Gastroesophageal sphincter (tissue), 4 donors: ENCODE measurements around the gene HERC2. TPM values are rescaled to one million over a fixed set of nuclear protein-coding genes. Genes with fewer than 3 reads are reported as not detected.
A peak's percentile ranks its signal among the peaks of the same experiment; 100 is the strongest.

ENCODE experiments used
- ATAC-seq: fragments of 150-250 bp; one replicate; pipeline ENCODE4 v1.9.1; 2016; ENCODE audit warnings: mild to moderate bottlenecking, moderate library complexity
- H3K27ac ChIP-seq, 4 donors: fragments of 200-600 bp; sonication (generic) in 3 of 4; 1 replicate in 3 of 4; 2 replicates in 1 of 4; pipeline ENCODE4 v1.5.1; 2016 to 2019
- H3K27me3 ChIP-seq: fragments of 200-600 bp; sonication (generic); one replicate; pipeline ENCODE4 v1.5.1; 2019
- H3K36me3 ChIP-seq, 2 donors: fragments of 200-600 bp; sonication (generic); one replicate each; pipeline ENCODE4 v1.5.1; 2019; ENCODE audit warnings: control low read depth in 1 of 2
- H3K4me1 ChIP-seq, 3 donors: fragments of 200-600 bp; sonication (generic); 1 replicate in 2 of 3; 2 replicates in 1 of 3; pipeline ENCODE4 v1.5.1; 2016 to 2019; ENCODE audit warnings: control low read depth in 2 of 3
- H3K4me3 ChIP-seq, 2 donors: fragments of 200-600 bp; sonication (generic); one replicate each; pipeline ENCODE4 v1.5.1; 2019; ENCODE audit warnings: mild to moderate bottlenecking in 1 of 2, moderate library complexity in 1 of 2
- H3K9me3 ChIP-seq, 3 donors: fragments of 200-600 bp; sonication (generic); one replicate each; pipeline ENCODE4 v1.5.1; 2017 to 2019; ENCODE audit warnings: control low read depth in 2 of 3
- EP300 ChIP-seq: sonication (generic); formaldehyde crosslinking; IDR thresholded peaks from one replicate; pipeline ENCODE4 v1.6.1; 2017; ENCODE audit warnings: antibody characterized with exemption, mild to moderate bottlenecking
- POLR2A ChIP-seq, 2 donors: fragments of 450-650 bp; IDR thresholded peaks; one replicate each; pipeline ENCODE4 v1.6.1; 2017; ENCODE audit warnings: antibody characterized with exemption in 2 of 2, mild to moderate bottlenecking in 2 of 2, moderate library complexity in 1 of 2
- POLR2AphosphoS5 ChIP-seq: sonication (generic); formaldehyde crosslinking; IDR thresholded peaks from one replicate; pipeline ENCODE4 v1.6.1; 2017; ENCODE audit warnings: antibody characterized with exemption
- WGBS, 2 donors: methylation state at CpG; one replicate each; pipeline ENCODE4 v1.1.5; 2018; ENCODE audit warnings: low coverage in 1 of 2; 5-methylcytosine and 5-hydroxymethylcytosine counted together
- total RNA-seq, 4 donors: library from RNA; depleted of rRNA; stranded (reverse); fragments of >200 nt; gene quantifications; one replicate each; pipeline ENCODE4 v1.1.0, GENCODE V29; 2016
- TF ChIP-seq, protein P1 (sequence below), 4 experiments: fragments of 200-600 bp in 2 of 4; fragments of 450-650 bp in 2 of 4; sonication (generic) in 1 of 4; IDR thresholded peaks; one replicate each; pipeline ENCODE4 v1.5.1; 2017 to 2019; ENCODE audit warnings: antibody characterized with exemption in 4 of 4, mild to moderate bottlenecking in 2 of 4, moderate library complexity in 2 of 4

The HERC2 gene
- total RNA-seq, 4 donors from 2014 or later: 38.6 to 94.6 (median 56.1) TPM

DNA sequence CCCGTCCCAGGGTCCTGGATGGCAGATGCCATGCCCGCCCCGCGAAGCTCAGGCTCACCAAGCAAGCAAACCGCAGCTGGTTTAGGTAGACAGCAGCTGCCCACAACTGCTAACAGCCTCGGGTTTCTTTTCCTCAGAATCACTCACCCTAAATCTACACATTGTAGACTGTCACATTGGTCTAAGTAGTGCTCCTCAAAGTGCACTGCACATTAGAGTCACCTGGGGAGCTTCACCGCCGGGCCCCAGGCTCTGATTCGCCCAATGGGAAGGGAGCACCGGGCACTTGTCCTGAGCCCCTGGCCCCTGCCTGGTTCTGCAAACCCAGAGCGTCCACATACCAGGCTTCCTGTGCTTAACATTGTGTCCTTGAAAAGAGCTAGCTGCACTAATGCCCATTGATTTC, 223.6 kb downstream of the HERC2 start:
- Histone ChIP-seq H3K4me3 (no peak overlapping the region), H3K9me3 (no peaks in the 10 kb centered on the region), H3K36me3 (no peaks in the 10 kb centered on the region), H3K4me1 (peaks cover 0 to 56% (median 14%) of the 10 kb centered on the region in 3 donors), H3K27ac (peak overlapping the region in 1 of 4 donors; percentile 24), H3K27me3 (peaks cover 76% of the 10 kb centered on the region)
- no peak for ATAC-seq
- TF ChIP-seq, protein P1, sequence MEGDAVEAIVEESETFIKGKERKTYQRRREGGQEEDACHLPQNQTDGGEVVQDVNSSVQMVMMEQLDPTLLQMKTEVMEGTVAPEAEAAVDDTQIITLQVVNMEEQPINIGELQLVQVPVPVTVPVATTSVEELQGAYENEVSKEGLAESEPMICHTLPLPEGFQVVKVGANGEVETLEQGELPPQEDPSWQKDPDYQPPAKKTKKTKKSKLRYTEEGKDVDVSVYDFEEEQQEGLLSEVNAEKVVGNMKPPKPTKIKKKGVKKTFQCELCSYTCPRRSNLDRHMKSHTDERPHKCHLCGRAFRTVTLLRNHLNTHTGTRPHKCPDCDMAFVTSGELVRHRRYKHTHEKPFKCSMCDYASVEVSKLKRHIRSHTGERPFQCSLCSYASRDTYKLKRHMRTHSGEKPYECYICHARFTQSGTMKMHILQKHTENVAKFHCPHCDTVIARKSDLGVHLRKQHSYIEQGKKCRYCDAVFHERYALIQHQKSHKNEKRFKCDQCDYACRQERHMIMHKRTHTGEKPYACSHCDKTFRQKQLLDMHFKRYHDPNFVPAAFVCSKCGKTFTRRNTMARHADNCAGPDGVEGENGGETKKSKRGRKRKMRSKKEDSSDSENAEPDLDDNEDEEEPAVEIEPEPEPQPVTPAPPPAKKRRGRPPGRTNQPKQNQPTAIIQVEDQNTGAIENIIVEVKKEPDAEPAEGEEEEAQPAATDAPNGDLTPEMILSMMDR (IDR thresholded peaks at IDR 0.05): no peak
- TF ChIP-seq EP300 (no peak), POLR2A (IDR thresholded peaks at IDR 0.05) (no peak), POLR2AphosphoS5 (no peak)
- WGBS, 2 donors: 89 to 100% methylated on average over 1 to 6 of the region's 11 CpGs

DNA sequence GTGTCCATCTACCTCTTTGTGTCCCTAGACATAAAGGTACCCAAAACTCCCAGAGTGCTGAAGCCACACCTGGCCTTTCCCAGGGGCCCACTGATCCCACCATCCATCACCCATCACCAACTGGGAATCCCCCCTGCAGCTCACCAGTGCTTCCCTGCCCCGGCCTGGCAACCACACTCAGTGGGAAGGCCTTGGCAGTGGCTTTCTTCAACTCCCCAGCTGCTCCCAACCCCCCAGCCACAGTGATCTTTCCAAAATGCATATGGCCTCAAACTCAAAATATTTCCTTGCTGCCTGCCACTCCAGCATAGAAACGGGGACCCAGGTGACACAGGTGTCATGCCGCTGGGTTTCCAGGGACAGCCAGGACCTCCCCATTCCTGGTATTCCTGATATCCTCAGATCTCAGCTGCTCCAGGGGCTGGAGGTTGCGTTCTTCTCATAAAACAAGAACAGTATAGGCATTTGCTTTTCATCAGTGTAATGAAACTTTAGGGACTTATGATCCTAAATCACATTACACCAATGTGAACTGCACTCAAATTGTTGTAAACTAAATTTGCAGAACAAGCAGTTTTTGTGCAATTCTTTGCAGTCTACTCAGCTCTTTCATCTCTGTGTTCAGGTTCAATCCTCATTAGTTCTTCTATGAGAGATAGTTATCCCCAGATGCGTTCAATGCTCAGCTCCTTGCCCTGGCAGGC, 224.2 kb downstream of the HERC2 start:
- Histone ChIP-seq H3K4me1 (peaks cover 0 to 56% (median 14%) of the 10 kb centered on the region in 3 donors), H3K27me3 (peaks cover 80% of the 10 kb centered on the region), H3K27ac (peak overlapping the region in 2 of 4 donors; percentile 24 to 82), H3K4me3 (no peak overlapping the region), H3K9me3 (no peaks in the 10 kb centered on the region), H3K36me3 (no peaks in the 10 kb centered on the region)
- ATAC-seq: no peak
- 80 to 95% methylated on average over 2 to 4 of the region's 5 CpGs for WGBS, 2 donors
- no peak for TF ChIP-seq EP300
- no peak for TF ChIP-seq POLR2AphosphoS5
- TF ChIP-seq, protein P1 (IDR thresholded peaks at IDR 0.05): no peak
- TF ChIP-seq POLR2A (IDR thresholded peaks at IDR 0.05): no peak

DNA sequence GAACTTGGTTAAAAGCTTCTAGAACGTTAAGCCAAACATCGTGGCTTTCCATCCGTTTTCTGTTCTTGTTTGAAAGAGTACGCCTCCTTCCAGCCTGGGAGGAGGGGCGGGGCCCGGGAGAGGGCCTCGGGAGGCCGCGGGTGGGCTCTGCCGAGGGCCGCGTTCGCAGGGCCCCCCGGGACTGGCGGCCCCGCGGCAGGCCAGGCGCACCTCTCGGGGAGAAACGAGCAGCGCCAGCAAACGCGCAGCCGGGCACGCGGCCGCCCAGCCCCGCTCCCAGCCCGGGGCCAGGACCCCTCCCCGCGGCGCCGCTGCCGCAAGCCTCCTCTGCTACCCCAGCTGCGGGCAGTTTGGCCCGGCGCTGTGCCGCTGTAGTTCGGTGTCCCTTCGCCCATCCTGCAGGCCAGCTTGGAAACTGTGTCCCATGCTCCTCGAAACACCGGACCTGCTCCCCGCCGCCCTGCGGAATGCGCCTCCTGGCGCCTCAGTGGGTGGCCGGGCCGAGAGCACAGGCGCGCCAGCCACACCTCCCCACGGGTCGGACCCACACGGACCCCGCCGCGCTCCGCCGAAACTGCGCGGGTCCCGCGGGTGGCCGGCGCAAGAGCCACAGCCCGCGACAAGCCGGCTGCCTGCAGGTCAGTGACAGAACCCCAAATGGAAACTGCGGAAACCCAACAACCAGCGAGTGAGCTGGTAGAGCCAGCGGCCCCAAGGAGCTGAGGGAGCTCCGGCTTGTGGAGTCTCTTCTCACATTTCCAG, 225.1 kb downstream of the HERC2 start:
- peaks cover 0 to 56% (median 14%) of the 10 kb centered on the region in 3 donors for H3K4me1 ChIP-seq
- peaks cover 75% of the 10 kb centered on the region for H3K27me3 ChIP-seq
- no peak for TF ChIP-seq POLR2AphosphoS5
- TF ChIP-seq, protein P1 (IDR thresholded peaks at IDR 0.05): peak in 1 of 4 experiments; percentile 22
- H3K9me3 ChIP-seq: peaks cover 0 to under 1% (median 0%) of the 10 kb centered on the region in 3 donors
- peak; percentile 2 for ATAC-seq
- H3K36me3 ChIP-seq: no peaks in the 10 kb centered on the region
- peak overlapping the region; percentile 9 to 82 (median 77) for H3K27ac ChIP-seq
- 0 to 8% methylated on average over 2 to 23 of the region's 72 CpGs for WGBS, 2 donors
- H3K4me3 ChIP-seq: peak overlapping the region; percentile 36 to 61

GRCh38 chr15:28096411-28096669, 225.6 kb downstream of the HERC2 start:
- H3K36me3 ChIP-seq: no peaks in the 10 kb centered on the region
- WGBS, 2 donors: 5% methylated on average over 4 of the region's 13 CpGs; no CpG with 5 or more reads in 1 of the 2 donors
- TF ChIP-seq EP300: no peak
- TF ChIP-seq, protein P1 (IDR thresholded peaks at IDR 0.05): no peak
- TF ChIP-seq POLR2AphosphoS5: no peak
- TF ChIP-seq POLR2A (IDR thresholded peaks at IDR 0.05): no peak
- peak overlapping the region; percentile 36 to 61 for H3K4me3 ChIP-seq
- peaks cover 71% of the 10 kb centered on the region for H3K27me3 ChIP-seq
- peaks cover 0 to 56% (median 14%) of the 10 kb centered on the region in 3 donors for H3K4me1 ChIP-seq
- peak overlapping the region; percentile 9 to 82 (median 77) for H3K27ac ChIP-seq
- ATAC-seq: no peak
- H3K9me3 ChIP-seq: peaks cover 0 to 6% (median 0%) of the 10 kb centered on the region in 3 donors
